Brain microvascular endothelial cell (primary cell): Measurements from ENCODE around the gene ZNF592.

Experiments
- DNase-seq: peaks from one replicate; pipeline ENCODE4 v3.0.0-alpha.2; 2020
- H3K27ac ChIP-seq: fragments of 250-450 bp; sonication (Bioruptor Pico); 2 replicates; pipeline ENCODE4 v1.5.1; 2020; ENCODE audit warnings: mild to moderate bottlenecking, moderate library complexity
- H3K27me3 ChIP-seq: fragments of 250-450 bp; sonication (Bioruptor Pico); replicated peaks from 2 replicates; pipeline ENCODE4 v1.5.1; 2020; ENCODE audit warnings: mild to moderate bottlenecking
- H3K36me3 ChIP-seq: fragments of 250-450 bp; sonication (Bioruptor Pico); replicated peaks from 2 replicates; pipeline ENCODE4 v1.5.1; 2020; ENCODE audit warnings: mild to moderate bottlenecking
- H3K4me3 ChIP-seq: 2 replicates; pipeline ENCODE4 v1.5.1; 2011; ENCODE audit warnings: low read depth, mild to moderate bottlenecking, control low read depth, low read length, moderate library complexity
- CTCF ChIP-seq: IDR thresholded peaks from 2 replicates; pipeline ENCODE4 v1.5.1; 2011; ENCODE audit warnings: low read depth, mild to moderate bottlenecking, moderate library complexity, low read length, control low read depth, inconsistent platforms; ENCODE audit errors: missing control alignments
- in situ Hi-C: cut with HindIII; loops from 2 replicates; pipeline ENCODE4 v1.10.0; 2017; ENCODE audit warnings: low sequenced_read_pairs, low pct_ligation_motif_present

Gene ZNF592

GRCh38 chr15:84839714-84840113 lies 91.3 kb downstream of the ZNF592 start:
- DNase-seq, result no peak
- no peaks in the 10 kb centered on the region for H3K36me3 ChIP-seq
- in situ Hi-C loops, result no loop called here
- H3K27me3 ChIP-seq, result no peaks in the 10 kb centered on the region
- H3K4me3 ChIP-seq, result no peak overlapping the region
- no peak overlapping the region for H3K27ac ChIP-seq
- no peak for TF ChIP-seq CTCF

DNA sequence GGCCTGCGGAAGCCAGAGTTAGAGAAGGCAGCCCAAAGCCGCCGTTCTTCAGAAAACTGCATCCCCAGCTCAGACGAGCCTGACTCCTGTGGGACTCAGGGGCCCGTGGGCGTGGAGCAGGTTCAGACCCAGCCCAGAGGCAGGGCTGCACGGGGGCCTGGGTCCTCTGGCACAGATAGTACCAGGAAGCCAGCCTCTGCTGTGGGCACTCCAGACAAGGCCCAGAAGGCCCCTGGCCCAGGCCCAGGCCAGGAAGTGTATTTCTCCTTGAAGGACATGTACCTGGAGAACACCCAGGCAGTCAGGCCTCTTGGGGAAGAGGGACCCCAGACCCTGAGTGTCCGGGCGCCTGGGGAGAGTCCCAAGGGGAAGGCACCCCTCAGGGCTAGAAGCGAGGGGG lies 91.9 kb downstream of the ZNF592 start:
- no peak for DNase-seq
- in situ Hi-C loops, result no loop called here
- no peaks in the 10 kb centered on the region for H3K27me3 ChIP-seq
- H3K27ac ChIP-seq, result no peak overlapping the region
- no peak overlapping the region for H3K4me3 ChIP-seq
- TF ChIP-seq CTCF, result no peak
- H3K36me3 ChIP-seq, result no peaks in the 10 kb centered on the region

GRCh38 chr15:84840741-84841429 lies 92.5 kb downstream of the ZNF592 start:
- Histone ChIP-seq H3K36me3 (no peaks in the 10 kb centered on the region), H3K4me3 (no peak overlapping the region), H3K27ac (no peak overlapping the region), H3K27me3 (no peaks in the 10 kb centered on the region)
- no peak for TF ChIP-seq CTCF
- no peak for DNase-seq
- in situ Hi-C loops, result no loop called here

DNA sequence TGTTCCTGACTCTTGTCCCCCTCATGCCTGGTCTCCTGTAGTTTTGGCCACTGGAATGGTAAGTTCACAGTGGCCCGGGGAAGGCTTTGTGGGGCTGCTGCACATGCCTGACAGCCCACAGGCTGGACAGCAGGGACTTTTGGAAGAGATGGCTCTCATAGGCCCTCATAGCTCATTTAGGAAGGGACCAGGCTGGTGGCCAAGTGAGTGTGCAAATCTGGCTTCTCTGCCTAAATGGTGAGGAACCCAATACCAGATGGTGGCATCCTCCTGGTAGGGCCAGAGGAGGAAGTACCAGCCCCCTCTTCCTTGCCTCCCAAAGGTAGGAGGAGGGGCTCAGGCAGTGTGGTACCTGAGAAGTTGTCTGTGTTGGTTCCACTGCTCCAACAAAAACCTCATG lies 94.4 kb downstream of the ZNF592 start:
- in situ Hi-C loops, result no loop called here
- Histone ChIP-seq H3K27ac (no peak overlapping the region), H3K4me3 (no peak overlapping the region), H3K36me3 (no peaks in the 10 kb centered on the region), H3K27me3 (no peaks in the 10 kb centered on the region)
- no peak for DNase-seq
- no peak for TF ChIP-seq CTCF

- in situ Hi-C loops, result no loop called here
Observed at GRCh38 chr15:84844964-84845363, 96.6 kb downstream of the ZNF592 start.

More at GRCh38 chr15:84844964-84845363, 96.6 kb downstream of the ZNF592 start:
- H3K36me3 ChIP-seq, result no peaks in the 10 kb centered on the region
- no peak overlapping the region for H3K27ac ChIP-seq
- H3K4me3 ChIP-seq, result no peak overlapping the region
- DNase-seq, result no peak
- no peak for TF ChIP-seq CTCF
- no peaks in the 10 kb centered on the region for H3K27me3 ChIP-seq
